PFSK-1 (cell line): ENCODE measurements around the gene TMEM125.

Source experiments
- FOXP2 ChIP-seq: optimal IDR thresholded peaks from 2 replicates; pipeline ENCODE3; 2011; ENCODE audit warnings: borderline replicate concordance, control low read depth, inconsistent platforms; ENCODE audit not compliant: insufficient read depth; ENCODE audit errors: extremely low read length, extremely low read depth
- POLR2AphosphoS5 ChIP-seq: IDR thresholded peaks from 2 replicates; pipeline ENCODE4 v1.6.1; 2012; ENCODE audit warnings: low read depth, mild to moderate bottlenecking, control low read depth, low read length, moderate library complexity
- REST ChIP-seq, 2 experiments: IDR thresholded peaks; 2 replicates each; pipeline versions ENCODE4 v1.6.1 to v1.8.0; 2011 to 2012; ENCODE audit warnings: low read depth in 2 of 2, low read length in 2 of 2, control low read depth in 1 of 2, inconsistent platforms in 1 of 2, mild to moderate bottlenecking in 1 of 2, moderate library complexity in 1 of 2; ENCODE audit not compliant: insufficient read depth in 1 of 2
- SIN3A ChIP-seq: IDR thresholded peaks from 2 replicates; pipeline ENCODE4 v1.6.1; 2012; ENCODE audit warnings: mild to moderate bottlenecking, low read length, moderate library complexity, borderline replicate concordance; ENCODE audit not compliant: insufficient read depth
- TAF1 ChIP-seq: IDR thresholded peaks from 2 replicates; pipeline ENCODE4 v1.6.1; 2012; ENCODE audit warnings: low read length, control low read depth, borderline replicate concordance; ENCODE audit not compliant: insufficient read depth

The TMEM125 gene

DNA sequence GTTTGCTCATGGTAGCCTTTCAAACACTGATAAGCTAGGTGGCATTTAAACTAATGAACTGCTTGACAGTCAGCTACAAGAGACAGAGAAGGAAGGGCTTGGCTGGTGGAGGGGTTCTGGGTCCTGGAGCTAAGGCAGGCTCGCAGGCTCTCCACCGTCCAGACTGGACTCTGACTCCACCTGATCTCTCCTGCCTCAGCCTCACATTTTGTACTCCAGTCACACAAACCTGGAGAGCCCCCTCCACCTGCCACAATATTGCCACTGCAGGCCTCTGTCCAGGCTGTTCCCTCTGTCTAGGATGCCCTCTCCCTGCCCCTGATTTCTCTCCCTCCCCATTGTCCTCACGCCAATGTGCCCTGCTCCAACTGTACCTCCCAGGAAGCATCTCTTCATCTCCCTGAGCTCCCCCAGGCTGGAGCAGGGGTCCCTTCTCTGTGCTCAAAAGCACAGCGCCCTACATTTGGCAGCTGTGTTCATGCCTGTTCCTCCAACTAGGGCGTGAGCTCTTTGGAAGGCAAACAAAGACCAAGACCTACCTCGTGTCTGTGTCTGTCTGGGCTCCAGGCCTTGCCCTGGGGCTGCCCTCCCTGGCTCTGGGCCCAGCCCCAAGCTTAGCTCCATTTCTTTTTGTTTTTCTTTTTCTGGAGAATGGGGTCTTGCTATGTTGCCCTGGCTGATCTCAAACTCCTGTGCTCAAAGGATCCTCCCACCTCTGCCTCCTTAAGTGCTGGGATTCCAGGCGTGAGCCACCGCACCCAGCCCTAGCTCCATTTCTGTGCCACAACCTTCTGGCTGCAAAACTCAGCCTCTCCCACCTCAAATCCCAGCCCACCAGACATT lies 33.9 kb downstream of the TMEM125 start:
- TF ChIP-seq POLR2AphosphoS5, result no peak
- TF ChIP-seq TAF1, result no peak
- no peak for TF ChIP-seq SIN3A
- no peak for TF ChIP-seq REST (IDR thresholded peaks at IDR 0.05; ENCODE audit: insufficient read depth in 1 of 2, low read depth in 2 of 2, low read length in 2 of 2)
- no peak for TF ChIP-seq FOXP2

GRCh38 chr1:43304314-43304681 lies 34.5 kb downstream of the TMEM125 start:
- TF ChIP-seq TAF1, result no peak
- TF ChIP-seq SIN3A, result no peak
- no peak for TF ChIP-seq POLR2AphosphoS5
- TF ChIP-seq FOXP2, result no peak
- no peak for TF ChIP-seq REST (IDR thresholded peaks at IDR 0.05; ENCODE audit: insufficient read depth in 1 of 2, low read depth in 2 of 2, low read length in 2 of 2)

- no peak for TF ChIP-seq SIN3A
- no peak for TF ChIP-seq FOXP2
- no peak for TF ChIP-seq POLR2AphosphoS5
- no peak for TF ChIP-seq REST (IDR thresholded peaks at IDR 0.05; ENCODE audit: insufficient read depth in 1 of 2, low read depth in 2 of 2, low read length in 2 of 2)
- TF ChIP-seq TAF1, result no peak
Observed at GRCh38 chr1:43304771-43305300, 35.1 kb downstream of the TMEM125 start.

DNA sequence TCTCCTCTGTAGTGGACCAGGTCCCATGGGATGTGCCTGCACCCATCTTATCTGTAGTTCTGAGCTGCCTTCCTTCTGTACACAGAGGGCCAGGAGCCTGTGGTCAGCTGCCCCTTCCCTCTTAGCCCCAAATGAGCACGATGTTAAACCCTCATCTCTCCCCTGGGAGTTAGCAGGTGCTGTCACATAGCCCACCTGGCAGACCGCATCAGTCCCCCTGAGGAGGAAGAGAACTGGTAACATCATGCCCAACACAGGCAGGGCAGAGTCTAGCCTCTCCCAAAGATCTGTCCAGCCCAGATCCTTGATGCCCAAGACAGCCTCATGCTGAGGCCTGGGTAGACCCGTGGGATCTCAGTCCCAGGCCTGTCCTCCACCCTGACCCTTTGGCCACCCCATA lies 35.7 kb downstream of the TMEM125 start:
- TF ChIP-seq TAF1 (no peak), REST (IDR thresholded peaks at IDR 0.05; ENCODE audit: insufficient read depth in 1 of 2, low read depth in 2 of 2, low read length in 2 of 2) (no peak), SIN3A (no peak), FOXP2 (no peak), POLR2AphosphoS5 (no peak)
